ENCODE data around the gene SPRYD4. TPM values are rescaled to one million over a fixed set of nuclear protein-coding genes. Genes with fewer than 3 reads are reported as not detected.
A peak's percentile ranks its signal among the peaks of the same experiment; 100 is the strongest.

Gene SPRYD4
- total RNA-seq, 2 experiments from 2014 or later: 2.9 to 3.1 TPM

- peaks cover 27% of the 10 kb centered on the region for H3K4me1 Mint-ChIP-seq
- H3K4me3 Mint-ChIP-seq: no peak overlapping the region
- no peak overlapping the region for H3K27ac Mint-ChIP-seq
- ChIA-PET POLR2A (interaction anchor here (4.5 kb wide), 1 partner anchor 18 kb away, joined by 27 read pairs; the partner anchor contains the start of gene SPRYD4), CTCF (interaction anchor here (0.5 to 5.7 kb wide), 3 partner anchors 11 to 248 kb away, joined by 3 to 50 read pairs (median 12); no protein-coding TSS in a partner anchor)
- DNase-seq: no peak
- peaks cover 7% of the 10 kb centered on the region for H3K36me3 Mint-ChIP-seq (ENCODE audit: low read depth)
- no peaks in the 10 kb centered on the region for H3K9me3 Mint-ChIP-seq
- H3K27me3 Mint-ChIP-seq: peaks cover 6% of the 10 kb centered on the region
Measured at GRCh38 chr12:56451147-56451546, 17.2 kb upstream of the SPRYD4 start.

DNA sequence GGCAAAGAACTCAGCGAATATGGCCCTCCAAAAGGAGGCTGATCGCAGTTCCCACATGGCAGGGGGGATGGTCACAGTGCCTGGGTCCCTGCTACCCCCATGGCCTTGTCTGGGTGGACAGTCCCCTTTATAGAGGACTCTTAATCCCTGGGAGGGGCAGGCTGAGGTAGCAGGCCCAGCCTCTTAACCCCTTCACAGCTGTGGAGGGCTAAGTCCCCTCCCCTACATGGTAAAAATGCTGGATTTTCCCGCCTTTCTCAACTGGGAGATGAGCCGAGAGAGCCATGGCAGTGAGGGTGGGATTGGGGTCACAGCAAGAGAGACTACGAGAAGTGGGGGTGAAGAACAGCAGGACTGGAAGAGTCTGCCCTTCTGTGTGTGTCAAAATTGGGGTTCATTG, 13.8 kb upstream of the SPRYD4 start, which contains the start of gene MIP:
Gene MIP (minus strand): TSS at position 101 of the 400 bp plus-strand sequence. CDS start 44 bp downstream, at position 57.
- ChIA-PET CTCF (interaction anchor here (1.0 to 1.4 kb wide), 4 partner anchors 9 to 94 kb away, joined by 3 to 5 read pairs (median 4); partner anchors contain the start of gene STAT2), POLR2A (interaction anchor here (1.4 kb wide), 1 partner anchor 14 kb away, joined by 5 read pairs; the partner anchor contains the start of gene SPRYD4)
- Mint-ChIP-seq H3K27ac (no peak within 1 kb of the TSS), H3K9me3 (no peaks in the 10 kb centered on the region), H3K4me1 (peaks cover 9% of the 10 kb centered on the region), H3K36me3 (ENCODE audit: low read depth) (no peaks in the 10 kb centered on the region), H3K27me3 (peaks cover 6% of the 10 kb centered on the region), H3K4me3 (no peak within 1 kb of the TSS)
- DNase-seq: no peak

- Mint-ChIP-seq H3K4me1 (no peaks in the 10 kb centered on the region), H3K9me3 (no peaks in the 10 kb centered on the region), H3K27ac (no peak overlapping the region), H3K27me3 (peaks cover 2% of the 10 kb centered on the region), H3K36me3 (ENCODE audit: low read depth) (no peaks in the 10 kb centered on the region), H3K4me3 (no peak overlapping the region)
- ChIA-PET CTCF (interaction anchor here (1.4 kb wide), 1 partner anchor 9 kb away, joined by 3 read pairs; the partner anchor contains the start of gene TIMELESS), POLR2A (interaction anchor here (2.7 to 7.6 kb wide), 2 partner anchors 9 to 10 kb away, joined by 10 to 66 read pairs; partner anchors contain the start of genes SPRYD4 and TIMELESS)
- no peak for DNase-seq
Measured at GRCh38 chr12:56457817-56458216, 10.6 kb upstream of the SPRYD4 start.

DNA sequence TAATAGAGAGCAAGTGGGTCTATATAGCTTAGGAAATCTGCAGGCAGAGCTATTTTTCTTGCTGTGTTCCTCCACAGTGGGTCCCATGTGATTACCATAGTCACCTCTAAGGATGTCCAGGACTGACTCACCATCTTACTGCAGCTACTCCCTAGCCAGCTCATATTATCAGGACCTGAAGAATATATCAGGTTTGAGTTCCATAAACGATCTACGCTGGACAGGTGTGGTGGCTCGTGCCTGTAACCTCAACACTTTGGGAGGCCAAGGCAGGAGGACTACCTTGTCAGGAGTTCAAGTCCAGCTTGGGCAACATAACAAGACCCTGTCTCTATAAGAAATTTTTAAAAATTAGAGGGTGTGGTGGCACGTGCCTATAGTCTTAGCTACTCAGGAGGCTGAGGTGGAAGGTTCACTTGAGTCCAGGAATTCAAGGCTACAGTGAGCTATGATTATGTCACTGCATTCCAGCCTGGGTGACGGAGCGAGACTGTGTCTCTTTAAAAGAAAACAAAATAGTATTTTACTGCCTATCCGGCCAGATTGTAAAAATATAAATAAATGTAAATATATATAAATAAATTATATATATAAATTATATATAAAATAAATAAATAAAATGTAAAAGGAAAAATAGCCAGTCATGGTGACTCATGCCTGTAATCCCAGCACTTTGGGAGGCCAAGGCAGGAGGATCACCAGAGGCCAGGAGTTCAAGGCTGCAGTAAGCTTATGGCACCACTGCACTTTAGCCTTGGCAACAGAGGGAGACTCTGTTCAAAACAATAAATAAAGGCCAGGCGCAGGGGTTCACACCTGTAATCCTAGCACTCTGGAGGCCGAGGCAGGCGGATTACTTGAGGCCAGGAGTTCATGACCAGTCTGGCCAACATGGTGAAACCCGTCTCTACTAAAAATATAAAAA, 6.9 kb upstream of the SPRYD4 start:
- Mint-ChIP-seq H3K27ac (no peak overlapping the region), H3K4me3 (no peak overlapping the region), H3K4me1 (peaks cover 7% of the 10 kb centered on the region), H3K9me3 (no peaks in the 10 kb centered on the region), H3K36me3 (ENCODE audit: low read depth) (no peaks in the 10 kb centered on the region), H3K27me3 (no peaks in the 10 kb centered on the region)
- ChIA-PET CTCF (interaction anchor here (0.7 to 2.9 kb wide), 6 partner anchors 12 to 343 kb away, joined by 3 to 12 read pairs (median 6); partner anchors contain the start of genes SMARCC2, STAT2, TIMELESS and ZC3H10), POLR2A (interaction anchor here (0.7 to 7.6 kb wide), 4 partner anchors 13 to 102 kb away, joined by 3 to 66 read pairs (median 4); partner anchors contain the start of genes STAT2 and TIMELESS)
- no peak for DNase-seq

GRCh38 chr12:56462565-56462964, 5.8 kb upstream of the SPRYD4 start:
- Mint-ChIP-seq H3K27ac (no peak overlapping the region), H3K4me1 (peaks cover 11% of the 10 kb centered on the region), H3K4me3 (no peak overlapping the region), H3K9me3 (no peaks in the 10 kb centered on the region), H3K36me3 (ENCODE audit: low read depth) (no peaks in the 10 kb centered on the region), H3K27me3 (no peaks in the 10 kb centered on the region)
- CTCF ChIA-PET: interaction anchor here (1.7 to 2.9 kb wide), 5 partner anchors 13 to 176 kb away, joined by 6 to 12 read pairs (median 8); partner anchors contain the start of genes STAT2 and TIMELESS
- POLR2A ChIA-PET: interaction anchor here (1.3 to 7.6 kb wide), 2 partner anchors 14 to 45 kb away, joined by 3 to 66 read pairs; partner anchors contain the start of gene TIMELESS
- no peak for DNase-seq

- peak overlapping the region; percentile 94 for H3K4me3 Mint-ChIP-seq
- peaks cover 26% of the 10 kb centered on the region for H3K4me1 Mint-ChIP-seq
- H3K9me3 Mint-ChIP-seq: no peaks in the 10 kb centered on the region
- H3K36me3 Mint-ChIP-seq (ENCODE audit: low read depth): peaks cover 20% of the 10 kb centered on the region
- ChIA-PET CTCF (interaction anchor here (0.6 to 3.7 kb wide), 4 partner anchors 11 to 351 kb away, joined by 3 to 10 read pairs (median 4); partner anchors contain the start of genes STAT2 and ZC3H10), POLR2A (interaction anchor here (0.6 to 3.0 kb wide), 13 partner anchors 10 to 1225 kb away, joined by 3 to 27 read pairs (median 5); partner anchors contain the start of genes ANKRD52, ESYT1, MIP and SMARCC2)
- DNase-seq: no peak
- no peaks in the 10 kb centered on the region for H3K27me3 Mint-ChIP-seq
- peak overlapping the region; percentile 94 for H3K27ac Mint-ChIP-seq
Measured at GRCh38 chr12:56469007-56469930, 891 bp downstream of the SPRYD4 start.

DNA sequence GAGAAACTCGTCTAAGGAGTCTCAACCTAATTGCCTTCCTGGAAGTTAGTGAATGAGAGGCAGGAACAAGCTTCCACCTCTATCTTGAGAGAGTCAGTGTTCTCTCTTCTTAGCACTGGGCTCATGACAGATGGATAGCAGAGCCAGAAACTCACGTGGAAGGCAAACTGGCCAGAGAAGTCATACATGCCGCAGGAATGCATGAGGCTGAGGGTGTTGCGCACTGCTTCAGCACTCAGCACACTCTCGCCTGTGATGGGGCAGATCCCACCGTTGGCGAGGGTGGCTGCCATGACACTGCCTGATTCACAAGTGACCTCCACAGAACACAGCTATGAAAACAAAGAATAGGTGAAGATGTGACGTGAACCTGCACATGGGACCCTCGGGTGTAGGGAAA, 6.0 kb downstream of the SPRYD4 start:
- Mint-ChIP-seq H3K27me3 (no peaks in the 10 kb centered on the region), H3K9me3 (no peaks in the 10 kb centered on the region), H3K4me3 (no peak overlapping the region), H3K4me1 (peaks cover 11% of the 10 kb centered on the region), H3K36me3 (ENCODE audit: low read depth) (peaks cover 12% of the 10 kb centered on the region), H3K27ac (no peak overlapping the region)
- POLR2A ChIA-PET: interaction anchor here (0.6 kb wide), 1 partner anchor 223 kb away, joined by 3 read pairs; no protein-coding TSS in a partner anchor
- no peak for DNase-seq
- CTCF ChIA-PET: no interaction called here

- Mint-ChIP-seq H3K4me3 (no peak overlapping the region), H3K27ac (no peak overlapping the region), H3K36me3 (ENCODE audit: low read depth) (peaks cover 5% of the 10 kb centered on the region), H3K4me1 (peaks cover 8% of the 10 kb centered on the region), H3K9me3 (no peaks in the 10 kb centered on the region), H3K27me3 (no peaks in the 10 kb centered on the region)
- ChIA-PET CTCF (interaction anchor here (1.0 kb wide), 1 partner anchor 12 kb away, joined by 3 read pairs; no protein-coding TSS in a partner anchor), POLR2A (interaction anchor here (0.7 to 0.9 kb wide), 2 partner anchors 12 to 43 kb away, joined by 3 read pairs; partner anchors contain the start of gene GLS2)
- no peak for DNase-seq
Measured at GRCh38 chr12:56476143-56476542, 7.8 kb downstream of the SPRYD4 start.

DNA sequence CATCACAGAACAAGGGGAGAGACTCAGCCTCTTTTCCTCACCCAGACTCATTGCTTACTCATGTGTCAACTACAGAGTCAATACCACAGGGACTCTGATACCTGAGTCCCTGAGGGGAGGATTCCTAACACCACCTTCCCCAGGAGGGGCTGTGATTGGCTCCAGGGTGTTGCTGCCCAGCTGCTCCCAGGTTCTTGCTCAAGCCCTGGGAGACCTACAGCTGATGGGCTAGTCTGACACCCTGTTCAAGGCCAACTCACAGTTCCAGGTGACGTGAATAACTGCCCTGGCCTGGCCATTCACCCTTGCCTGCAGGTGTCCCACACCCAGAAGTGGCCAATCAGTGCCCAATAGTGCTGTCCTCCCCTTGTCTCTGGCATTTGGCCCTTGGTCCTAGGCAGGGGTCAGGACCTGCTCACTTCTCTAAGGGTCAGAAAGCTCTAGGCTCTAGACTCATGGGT, 8.6 kb downstream of the SPRYD4 start:
- Mint-ChIP-seq H3K27ac (no peak overlapping the region), H3K9me3 (no peaks in the 10 kb centered on the region), H3K4me1 (peaks cover 7% of the 10 kb centered on the region), H3K36me3 (ENCODE audit: low read depth) (peaks cover 4% of the 10 kb centered on the region), H3K4me3 (no peak overlapping the region), H3K27me3 (no peaks in the 10 kb centered on the region)
- CTCF ChIA-PET: interaction anchor here (1.0 kb wide), 1 partner anchor 13 kb away, joined by 3 read pairs; no protein-coding TSS in a partner anchor
- POLR2A ChIA-PET: interaction anchor here (0.7 kb wide), 1 partner anchor 42 kb away, joined by 3 read pairs; no protein-coding TSS in a partner anchor
- DNase-seq: no peak

GRCh38 chr12:56477521-56478225, 9.3 kb downstream of the SPRYD4 start:
- peaks cover 7% of the 10 kb centered on the region for H3K4me1 Mint-ChIP-seq
- POLR2A ChIA-PET: no interaction called here

GRCh38 chr12:56479625-56480024, 11.2 kb downstream of the SPRYD4 start:
- Mint-ChIP-seq H3K4me1 (peaks cover 7% of the 10 kb centered on the region), H3K36me3 (ENCODE audit: low read depth) (no peaks in the 10 kb centered on the region), H3K27ac (no peak overlapping the region), H3K4me3 (no peak overlapping the region), H3K9me3 (no peaks in the 10 kb centered on the region), H3K27me3 (no peaks in the 10 kb centered on the region)
- ChIA-PET POLR2A (interaction anchor here (1.3 to 3.4 kb wide), 2 partner anchors 10 to 12 kb away, joined by 5 to 13 read pairs; partner anchors contain the start of gene SPRYD4), CTCF (interaction anchor here (1.0 kb wide), 1 partner anchor 11 kb away, joined by 3 read pairs; no protein-coding TSS in a partner anchor)
- DNase-seq: no peak

More at GRCh38 chr12:56477521-56478225, 9.3 kb downstream of the SPRYD4 start:
- CTCF ChIA-PET: interaction anchor here (0.6 kb wide), 1 partner anchor 14 kb away, joined by 5 read pairs; no protein-coding TSS in a partner anchor
- no peaks in the 10 kb centered on the region for H3K9me3 Mint-ChIP-seq
- H3K27me3 Mint-ChIP-seq: no peaks in the 10 kb centered on the region
- DNase-seq: no peak
- peaks cover 3% of the 10 kb centered on the region for H3K36me3 Mint-ChIP-seq (ENCODE audit: low read depth)
- no peak overlapping the region for H3K4me3 Mint-ChIP-seq
- no peak overlapping the region for H3K27ac Mint-ChIP-seq

All from activated CD4-positive, alpha-beta memory T cell treated with anti-CD3 and anti-CD28 coated beads, Interleukin-2, amount 10 ng/mL, durations not matched to agents 7 days and 5 days (primary cell).